ENCODE results near the gene COL4A2. TPM values are rescaled to one million over a fixed set of nuclear protein-coding genes. Genes with fewer than 3 reads are reported as not detected.

The COL4A2 gene
- total RNA-seq, 1 donor from 2014 or later = 180 TPM

DNA sequence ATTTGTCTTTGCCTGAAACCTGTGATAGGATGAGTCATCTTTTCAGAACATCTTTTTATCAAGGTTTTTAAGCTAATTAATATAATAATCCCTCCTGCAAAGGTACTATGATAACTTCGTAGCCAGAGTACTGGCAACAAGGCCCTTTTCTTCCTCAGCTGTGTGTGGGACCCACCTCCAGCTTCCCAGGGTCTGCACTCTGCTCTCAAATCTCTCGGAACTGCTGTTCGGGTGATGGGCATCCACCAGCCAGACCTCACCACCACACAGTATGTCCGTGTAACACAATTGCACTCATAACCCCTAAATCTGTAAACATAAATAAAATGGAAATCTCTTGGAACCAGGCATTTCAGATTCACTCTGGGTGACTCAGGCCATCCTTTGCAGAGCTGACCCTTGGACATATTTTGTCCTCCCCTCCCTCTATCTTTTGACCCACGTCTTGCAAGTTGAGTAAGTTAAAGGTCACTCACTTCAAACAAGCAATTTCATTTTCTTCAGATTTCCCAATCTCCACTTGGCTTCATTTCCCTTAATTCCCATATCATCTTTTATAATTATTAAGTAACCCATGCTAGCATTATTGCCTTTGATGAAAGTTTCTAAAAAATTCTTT lies 29.6 kb upstream of the COL4A2 start:
- Histone ChIP-seq H3K4me3 (no peak overlapping the region), H3K4me1 (peaks cover 24% of the 10 kb centered on the region), H3K36me3 (no peaks in the 10 kb centered on the region), H3K27me3 (no peaks in the 10 kb centered on the region), H3K9me3 (no peaks in the 10 kb centered on the region), H3K27ac (no peak overlapping the region)
- DNase-seq (ENCODE audit: extremely low spot score in 2 of 2) = peak in 1 of 2 donors; percentile 85
- TF ChIP-seq, protein P1, sequence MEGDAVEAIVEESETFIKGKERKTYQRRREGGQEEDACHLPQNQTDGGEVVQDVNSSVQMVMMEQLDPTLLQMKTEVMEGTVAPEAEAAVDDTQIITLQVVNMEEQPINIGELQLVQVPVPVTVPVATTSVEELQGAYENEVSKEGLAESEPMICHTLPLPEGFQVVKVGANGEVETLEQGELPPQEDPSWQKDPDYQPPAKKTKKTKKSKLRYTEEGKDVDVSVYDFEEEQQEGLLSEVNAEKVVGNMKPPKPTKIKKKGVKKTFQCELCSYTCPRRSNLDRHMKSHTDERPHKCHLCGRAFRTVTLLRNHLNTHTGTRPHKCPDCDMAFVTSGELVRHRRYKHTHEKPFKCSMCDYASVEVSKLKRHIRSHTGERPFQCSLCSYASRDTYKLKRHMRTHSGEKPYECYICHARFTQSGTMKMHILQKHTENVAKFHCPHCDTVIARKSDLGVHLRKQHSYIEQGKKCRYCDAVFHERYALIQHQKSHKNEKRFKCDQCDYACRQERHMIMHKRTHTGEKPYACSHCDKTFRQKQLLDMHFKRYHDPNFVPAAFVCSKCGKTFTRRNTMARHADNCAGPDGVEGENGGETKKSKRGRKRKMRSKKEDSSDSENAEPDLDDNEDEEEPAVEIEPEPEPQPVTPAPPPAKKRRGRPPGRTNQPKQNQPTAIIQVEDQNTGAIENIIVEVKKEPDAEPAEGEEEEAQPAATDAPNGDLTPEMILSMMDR (IDR thresholded peaks at IDR 0.05) = no peak
- TF ChIP-seq POLR2AphosphoS5 (IDR thresholded peaks at IDR 0.05; ENCODE audit: insufficient read depth in 1 of 2, low read depth in 1 of 2) (no peak), POLR2A (IDR thresholded peaks at IDR 0.05) (no peak)
- intact Hi-C loops (cut with DNase I) = no loop called here

DNA sequence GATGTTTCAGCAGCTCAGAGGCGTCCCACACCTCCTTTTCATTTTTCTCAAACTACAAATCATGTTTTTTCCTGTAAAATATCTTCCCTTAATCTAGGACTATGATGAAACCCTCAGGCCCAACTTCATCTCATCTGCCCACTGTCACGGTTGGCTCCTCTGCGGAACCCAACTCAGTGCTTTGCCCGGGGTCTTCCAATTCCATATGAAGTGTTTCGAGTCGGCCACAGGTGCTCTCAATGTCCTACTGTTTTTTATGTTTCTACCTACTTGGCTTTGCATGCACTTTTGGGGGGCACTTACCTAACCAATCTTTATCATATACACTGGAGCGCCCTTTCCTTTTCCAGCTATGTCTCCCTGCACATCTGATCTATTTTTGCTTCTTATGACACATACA lies 28.2 kb upstream of the COL4A2 start:
- intact Hi-C loops (cut with DNase I) = no loop called here
- peak in 1 of 2 donors; percentile 72 for DNase-seq (ENCODE audit: extremely low spot score in 2 of 2)
- TF ChIP-seq POLR2AphosphoS5 (IDR thresholded peaks at IDR 0.05; ENCODE audit: insufficient read depth in 1 of 2, low read depth in 1 of 2) = no peak
- TF ChIP-seq, protein P1 (IDR thresholded peaks at IDR 0.05) = no peak
- TF ChIP-seq POLR2A (IDR thresholded peaks at IDR 0.05) = no peak
- Histone ChIP-seq H3K4me1 (peaks cover 22% of the 10 kb centered on the region), H3K27me3 (no peaks in the 10 kb centered on the region), H3K4me3 (no peak overlapping the region), H3K27ac (no peak overlapping the region), H3K9me3 (no peaks in the 10 kb centered on the region), H3K36me3 (no peaks in the 10 kb centered on the region)

GRCh38 chr13:110279684-110280083 lies 27.4 kb upstream of the COL4A2 start:
- no peak overlapping the region for H3K4me3 ChIP-seq
- H3K27me3 ChIP-seq = no peaks in the 10 kb centered on the region
- intact Hi-C loops (cut with DNase I) = no loop called here
- DNase-seq (ENCODE audit: extremely low spot score in 2 of 2) = peak in 1 of 2 donors; percentile 60
- peaks cover 14% of the 10 kb centered on the region for H3K4me1 ChIP-seq
- no peaks in the 10 kb centered on the region for H3K9me3 ChIP-seq
- no peak for TF ChIP-seq POLR2A (IDR thresholded peaks at IDR 0.05)
- TF ChIP-seq, protein P1 (IDR thresholded peaks at IDR 0.05) = no peak
- no peak for TF ChIP-seq POLR2AphosphoS5 (IDR thresholded peaks at IDR 0.05; ENCODE audit: insufficient read depth in 1 of 2, low read depth in 1 of 2)
- H3K36me3 ChIP-seq = no peaks in the 10 kb centered on the region
- peak overlapping the region; percentile 26 for H3K27ac ChIP-seq

GRCh38 chr13:110280231-110280813 lies 26.8 kb upstream of the COL4A2 start:
- peak in 1 of 2 donors; percentile 27 for DNase-seq (ENCODE audit: extremely low spot score in 2 of 2)
- H3K4me1 ChIP-seq = peaks cover 11% of the 10 kb centered on the region

More at GRCh38 chr13:110280231-110280813, 26.8 kb upstream of the COL4A2 start:
- Histone ChIP-seq H3K9me3 (no peaks in the 10 kb centered on the region), H3K27ac (no peak overlapping the region), H3K27me3 (no peaks in the 10 kb centered on the region), H3K4me3 (no peak overlapping the region), H3K36me3 (no peaks in the 10 kb centered on the region)
- intact Hi-C loops (cut with DNase I) = no loop called here
- TF ChIP-seq, protein P1 (IDR thresholded peaks at IDR 0.05) = no peak
- TF ChIP-seq POLR2AphosphoS5 (IDR thresholded peaks at IDR 0.05; ENCODE audit: insufficient read depth in 1 of 2, low read depth in 1 of 2) = no peak
- no peak for TF ChIP-seq POLR2A (IDR thresholded peaks at IDR 0.05)

All from vagina (tissue), 2 donors.